Stomach (tissue), 9 donors: ENCODE results near the gene CSAD. TPM values are rescaled to one million over a fixed set of nuclear protein-coding genes. Genes with fewer than 3 reads are reported as not detected.
"Not testable (repeated sequence)": the region's sequence is repeated elsewhere in the genome, so short reads cannot be mapped to it uniquely, and the experiment has no call there.

ENCODE experiments used
- DNase-seq, 2 donors: peaks; one replicate each; pipeline versions ENCODE4 v3.0.0 to v3.0.0-alpha.2; 2013 to 2019
- H3K27ac ChIP-seq, 5 donors: fragments of 200-600 bp in 4 of 5; sonication (generic) in 4 of 5; one replicate each; pipeline ENCODE4 v1.5.1; 2013 to 2019; ENCODE audit warnings: mild to moderate bottlenecking in 1 of 5, moderate library complexity in 1 of 5
- H3K27me3 ChIP-seq, 3 donors: fragments of 200-600 bp; sonication (generic); one replicate each; pipeline ENCODE4 v1.5.1; 2017 to 2019; ENCODE audit warnings: mixed run types in 1 of 3
- H3K36me3 ChIP-seq, 4 donors: fragments of 200-600 bp; sonication (generic); 1 replicate in 3 of 4; 2 replicates in 1 of 4; pipeline ENCODE4 v1.5.1; 2016 to 2019
- H3K4me1 ChIP-seq, 4 donors: fragments of 200-600 bp; sonication (generic); one replicate each; pipeline ENCODE4 v1.5.1; 2016 to 2019
- H3K4me3 ChIP-seq, 4 donors: fragments of 200-600 bp; sonication (generic) in 3 of 4; one replicate each; pipeline ENCODE4 v1.5.1; 2016 to 2019; ENCODE audit warnings: mild to moderate bottlenecking in 1 of 4
- H3K9me3 ChIP-seq, 4 donors: fragments of 200-600 bp; sonication (generic); one replicate each; pipeline ENCODE4 v1.5.1; 2016 to 2019
- CTCF ChIP-seq, 7 experiments: fragments of 450-650 bp in 4 of 7; fragments of 200-600 bp in 3 of 7; sonication (generic) in 3 of 7; IDR thresholded peaks; one replicate each; pipeline ENCODE4 v1.5.1; 2016 to 2019; ENCODE audit warnings: antibody characterized with exemption in 7 of 7, control low read depth in 2 of 7, mild to moderate bottlenecking in 1 of 7
- EP300 ChIP-seq: sonication (generic); formaldehyde crosslinking; IDR thresholded peaks from one replicate; pipeline ENCODE4 v1.6.1; 2017; ENCODE audit warnings: antibody characterized with exemption
- POLR2A ChIP-seq, 4 donors: fragments of 450-650 bp; IDR thresholded peaks; one replicate each; pipeline ENCODE4 v1.6.1; 2016; ENCODE audit warnings: antibody characterized with exemption in 4 of 4, control low read depth in 2 of 4, mild to moderate bottlenecking in 1 of 4, moderate library complexity in 1 of 4
- POLR2AphosphoS5 ChIP-seq, 3 donors: sonication (generic); formaldehyde crosslinking; IDR thresholded peaks; one replicate each; pipeline ENCODE4 v1.6.1; 2016; ENCODE audit warnings: antibody characterized with exemption in 3 of 3
- WGBS, 5 donors: extraction: QIAGEN DNeasy Blood & Tissue Kit in 3 of 5; methylation state at CpG; one replicate each; pipeline versions ENCODE4 v1.1.5 to v1.1.7; 2013 to 2018; 5-methylcytosine and 5-hydroxymethylcytosine counted together
- intact Hi-C: fragments of 100-400 bp; cut with DNase I; formaldehyde crosslinking; loops from one replicate; pipeline ENCODE4 v1.15.1; 2023; ENCODE audit warnings: low total_unique reads
- polyA plus RNA-seq, 3 donors: library from polyadenylated mRNA; stranded (reverse); fragments of 200-250 nt; gene quantifications; one replicate each; pipeline ENCODE4 v1.2.3, GENCODE V29; 2013
- small RNA-seq, 4 donors: library from RNA; depleted of rRNA; stranded (forward); fragments of <200 nt; gene quantifications; one replicate each; pipeline ENCODE3, GENCODE V24; 2016
- total RNA-seq, 5 donors: library from RNA; depleted of rRNA; stranded (reverse); fragments of >200 nt; gene quantifications; one replicate each; pipeline versions ENCODE4 v1.1.0 to v1.2.3, GENCODE V29; 2014 to 2016
- donor health status: healthy with polysubstance abuse.
- donor health status: Bipolar disorder and iron deficiency.
- donor health status: healthy.

CSAD gene
- total and polyA plus RNA-seq, 8 donors = 4.6 to 334 (median 35.5) TPM

DNA sequence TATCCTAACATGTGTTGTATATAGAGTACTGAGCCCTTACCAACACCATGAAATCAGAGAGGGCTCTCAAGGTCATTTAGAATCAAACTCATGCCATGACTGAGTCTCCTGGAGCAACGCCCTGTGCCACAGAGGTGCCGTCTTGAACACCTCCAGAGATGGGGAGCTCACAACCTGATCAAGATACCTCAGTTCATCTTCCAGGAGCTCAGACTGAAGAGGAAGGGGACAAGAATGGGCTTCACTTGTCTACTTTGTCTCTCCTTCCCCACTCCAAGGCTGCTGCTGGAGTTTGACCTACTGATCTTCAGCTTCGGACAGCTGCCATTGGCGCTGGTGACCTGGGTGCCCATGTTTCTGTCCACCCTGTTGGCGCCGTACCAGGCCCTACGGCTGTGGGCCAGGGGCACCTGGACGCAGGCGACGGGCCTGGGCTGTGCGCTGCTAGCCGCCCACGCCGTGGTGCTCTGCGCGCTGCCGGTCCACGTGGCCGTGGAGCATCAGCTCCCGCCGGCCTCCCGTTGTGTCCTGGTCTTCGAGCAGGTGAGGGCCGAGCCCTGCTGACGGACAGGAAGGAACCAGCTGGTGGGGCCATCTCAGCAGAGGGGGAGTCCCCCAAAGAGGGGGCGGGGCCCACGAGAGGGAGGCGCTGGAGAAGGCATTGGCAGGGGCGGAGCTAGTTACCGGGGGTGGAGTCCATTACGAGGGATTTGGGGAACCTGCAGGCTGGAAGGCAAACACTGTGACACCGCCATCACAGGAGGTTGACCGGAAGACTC lies 65.4 kb downstream of the CSAD start:
- Histone ChIP-seq H3K4me1 (peaks cover 0 to 7% (median 0%) of the 10 kb centered on the region in 4 donors), H3K36me3 (no peaks in the 10 kb centered on the region), H3K4me3 (no peak overlapping the region), H3K9me3 (no peaks in the 10 kb centered on the region), H3K27ac (no peak overlapping the region), H3K27me3 (no peaks in the 10 kb centered on the region)
- intact Hi-C loops = no loop called here
- no peak for TF ChIP-seq EP300
- TF ChIP-seq POLR2A (IDR thresholded peaks at IDR 0.05) = no peak
- TF ChIP-seq POLR2AphosphoS5 (IDR thresholded peaks at IDR 0.05) = no peak
- no peak for TF ChIP-seq CTCF (IDR thresholded peaks at IDR 0.05)
- 82 to 93% (median 89%) methylated on average over 29 to 33 of the region's 33 CpGs for WGBS, 5 donors
- no peak for DNase-seq

GRCh38 chr12:53113951-53114350 lies 66.8 kb downstream of the CSAD start:
- Histone ChIP-seq H3K4me1 (peaks cover 0 to 7% (median 0%) of the 10 kb centered on the region in 4 donors), H3K27me3 (no peaks in the 10 kb centered on the region), H3K27ac (no peak overlapping the region), H3K36me3 (no peaks in the 10 kb centered on the region), H3K9me3 (no peaks in the 10 kb centered on the region), H3K4me3 (no peak overlapping the region)
- DNase-seq = no peak
- TF ChIP-seq EP300 = no peak
- TF ChIP-seq POLR2A (IDR thresholded peaks at IDR 0.05) = no peak
- no peak for TF ChIP-seq CTCF (IDR thresholded peaks at IDR 0.05)
- intact Hi-C loops = no loop called here

DNA sequence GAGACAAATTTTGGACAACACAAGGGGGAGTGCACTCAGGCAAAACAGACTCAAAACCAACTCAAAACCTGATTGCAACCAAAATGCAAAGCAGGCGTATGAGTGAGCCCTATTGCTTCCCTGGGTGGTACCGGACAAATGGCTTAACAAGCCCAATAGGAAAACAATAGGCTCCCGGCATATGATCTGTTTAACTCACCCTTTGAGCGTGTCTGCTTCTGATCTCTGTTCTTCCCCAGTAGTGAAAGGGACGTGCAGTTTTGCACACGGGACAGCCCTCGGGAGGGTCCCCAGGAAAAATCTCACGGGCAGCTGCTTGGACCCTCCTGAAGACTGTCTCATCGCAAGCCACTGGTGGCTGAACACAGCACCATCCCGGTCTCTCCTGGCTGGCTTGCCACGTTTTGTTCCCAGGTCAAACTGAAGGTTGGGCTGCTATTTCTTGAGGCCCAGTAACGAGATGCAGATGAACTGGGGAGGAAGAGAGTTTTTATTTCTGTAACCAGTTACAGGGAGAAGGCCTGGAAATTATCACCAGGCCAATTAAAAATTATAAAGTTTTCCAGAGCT lies 67.5 kb downstream of the CSAD start:
- TF ChIP-seq POLR2A (IDR thresholded peaks at IDR 0.05) (no peak), CTCF (IDR thresholded peaks at IDR 0.05) (no peak), POLR2AphosphoS5 (IDR thresholded peaks at IDR 0.05) (no peak), EP300 (no peak)
- Histone ChIP-seq H3K27me3 (no peaks in the 10 kb centered on the region), H3K4me1 (peaks cover 0 to 7% (median 0%) of the 10 kb centered on the region in 4 donors), H3K4me3 (no peak overlapping the region), H3K27ac (no peak overlapping the region), H3K36me3 (no peaks in the 10 kb centered on the region), H3K9me3 (no peaks in the 10 kb centered on the region)
- intact Hi-C loops = no loop called here
- peak in 1 of 2 donors; percentile 14 for DNase-seq
- 81 to 89% (median 86%) methylated on average over 12 of the region's 12 CpGs for WGBS, 5 donors

- DNase-seq = not testable (repeated sequence)
Observed at GRCh38 chr12:53112431-53112830, 68.3 kb downstream of the CSAD start.

More at GRCh38 chr12:53112431-53112830, 68.3 kb downstream of the CSAD start:
- H3K27ac ChIP-seq, intact Hi-C loops, H3K4me3 ChIP-seq, H3K9me3 ChIP-seq, H3K27me3 ChIP-seq, H3K36me3 ChIP-seq, H3K4me1 ChIP-seq: not testable (repeated sequence)
- WGBS, 5 donors = 77 to 94% (median 86%) methylated on average over 6 to 7 of the region's 7 CpGs

Small RNAs within 50 kb of the gene (small RNA-seq; reads per million reads assigned to genes)
- 0 reads per million in 4 donors for gene HIGD1AP1
- 0 reads per million in 4 donors for gene RNU6-333P

Other genes with a start within 250 kb of the CSAD start
- gene KRT18, start 231.8 kb downstream of the CSAD start, total RNA-seq = 100 to 1,000 TPM in 4 of 5 donors, 10 to 100 TPM in 1; 68.3 to 648 (median 309) TPM
- gene KRT18, start 231.8 kb downstream of the CSAD start, polyA plus RNA-seq = 100 to 1,000 TPM; 369 to 525 (median 391) TPM
- 100 to 1,000 TPM; 319 to 833 (median 400) TPM for gene EIF4B, start 174.5 kb downstream of the CSAD start, total RNA-seq
- gene EIF4B, start 174.5 kb downstream of the CSAD start, polyA plus RNA-seq = 100 to 1,000 TPM; 101 to 262 (median 179) TPM
- gene TNS2, start 130.9 kb downstream of the CSAD start, total RNA-seq = 100 to 1,000 TPM in 2 of 5 donors, 10 to 100 TPM in 3; 38.5 to 164 (median 44.2) TPM
- 100 to 1,000 TPM in 1 of 3 donors, 10 to 100 TPM in 2; 71.0 to 104 (median 76.5) TPM for gene TNS2, start 130.9 kb downstream of the CSAD start, polyA plus RNA-seq
- 10 to 100 TPM; 17.8 to 99.8 (median 50.9) TPM for gene SPRYD3, start 101.5 kb downstream of the CSAD start, total RNA-seq
- 10 to 100 TPM; 26.3 to 30.5 (median 29.8) TPM for gene SPRYD3, start 101.5 kb downstream of the CSAD start, polyA plus RNA-seq
- gene IGFBP6, start 83.3 kb downstream of the CSAD start, total RNA-seq = 100 to 1,000 TPM in 2 of 5 donors, 10 to 100 TPM in 3; 22.6 to 388 (median 95.1) TPM
- gene IGFBP6, start 83.3 kb downstream of the CSAD start, polyA plus RNA-seq = 100 to 1,000 TPM in 1 of 3 donors, 10 to 100 TPM in 2; 30.6 to 124 (median 54.7) TPM
- gene SOAT2, start 77.4 kb downstream of the CSAD start, total RNA-seq = under 1 TPM in 1 of 5 donors, not detected in 4; 0.92 TPM
- gene SOAT2, start 77.4 kb downstream of the CSAD start, polyA plus RNA-seq = under 1 TPM in 1 of 3 donors, not detected in 2; 0.28 TPM
- 10 to 100 TPM in 3 of 5 donors, 1 to 10 TPM in 2; 4.1 to 37.5 (median 10.3) TPM for gene ZNF740, start 203 bp downstream of the CSAD start, total RNA-seq
- 1 to 10 TPM; 4.0 to 4.9 (median 4.1) TPM for gene ZNF740, start 203 bp downstream of the CSAD start, polyA plus RNA-seq
- 10 to 100 TPM in 1 of 5 donors, 1 to 10 TPM in 2, not detected in 2; 4.6 to 29.5 (median 5.7) TPM for gene ITGB7, start 26.3 kb upstream of the CSAD start, total RNA-seq
- gene ITGB7, start 26.3 kb upstream of the CSAD start, polyA plus RNA-seq = 1 to 10 TPM in 2 of 3 donors, under 1 TPM in 1; 0.56 to 3.8 (median 1.7) TPM
- 10 to 100 TPM in 2 of 5 donors, 1 to 10 TPM in 3; 2.0 to 26.5 (median 9.5) TPM for gene RARG, start 51.3 kb upstream of the CSAD start, total RNA-seq
- 10 to 100 TPM in 1 of 3 donors, 1 to 10 TPM in 2; 4.9 to 37.7 (median 9.6) TPM for gene RARG, start 51.3 kb upstream of the CSAD start, polyA plus RNA-seq
- gene ESPL1, start 87.4 kb upstream of the CSAD start, total RNA-seq = 10 to 100 TPM in 1 of 5 donors, 1 to 10 TPM in 4; 3.3 to 43.2 (median 6.6) TPM
- gene ESPL1, start 87.4 kb upstream of the CSAD start, polyA plus RNA-seq = 10 to 100 TPM in 1 of 3 donors, under 1 TPM in 2; 0.15 to 13.1 (median 0.75) TPM
- gene PFDN5, start 114.6 kb upstream of the CSAD start, total RNA-seq = 100 to 1,000 TPM; 207 to 623 (median 288) TPM
- gene PFDN5, start 114.6 kb upstream of the CSAD start, polyA plus RNA-seq = 1,000 to 10,000 TPM; 1,294 to 1,886 (median 1,325) TPM
- gene MYG1, start 118.8 kb upstream of the CSAD start, total RNA-seq = 10 to 100 TPM; 16.0 to 33.9 (median 29.0) TPM
- 100 to 1,000 TPM in 1 of 3 donors, 10 to 100 TPM in 2; 89.5 to 120 (median 98.5) TPM for gene MYG1, start 118.8 kb upstream of the CSAD start, polyA plus RNA-seq
- 10 to 100 TPM; 22.6 to 59.4 (median 43.3) TPM for gene AAAS, start 140.7 kb upstream of the CSAD start, total RNA-seq
- gene AAAS, start 140.7 kb upstream of the CSAD start, polyA plus RNA-seq = 10 to 100 TPM; 19.7 to 49.7 (median 19.7) TPM
- gene SP7, start 155.4 kb upstream of the CSAD start, total RNA-seq = not detected
- not detected for gene SP7, start 155.4 kb upstream of the CSAD start, polyA plus RNA-seq
- 100 to 1,000 TPM in 1 of 5 donors, 10 to 100 TPM in 4; 13.3 to 142 (median 36.8) TPM for gene SP1, start 199.3 kb upstream of the CSAD start, total RNA-seq
- 10 to 100 TPM; 10.2 to 16.2 (median 12.2) TPM for gene SP1, start 199.3 kb upstream of the CSAD start, polyA plus RNA-seq
- not detected for gene AMHR2, start 242.9 kb upstream of the CSAD start, total RNA-seq
- 1 to 10 TPM in 1 of 3 donors, under 1 TPM in 2; 0.23 to 1.8 (median 0.25) TPM for gene AMHR2, start 242.9 kb upstream of the CSAD start, polyA plus RNA-seq